Iris pigment epithelial cell (primary cell): ENCODE measurements around the gene ZNF593.

Experiments
- DNase-seq: peaks from one replicate; pipeline ENCODE4 v3.0.0-alpha.2; 2011; ENCODE audit warnings: low read depth

ZNF593 gene

DNA sequence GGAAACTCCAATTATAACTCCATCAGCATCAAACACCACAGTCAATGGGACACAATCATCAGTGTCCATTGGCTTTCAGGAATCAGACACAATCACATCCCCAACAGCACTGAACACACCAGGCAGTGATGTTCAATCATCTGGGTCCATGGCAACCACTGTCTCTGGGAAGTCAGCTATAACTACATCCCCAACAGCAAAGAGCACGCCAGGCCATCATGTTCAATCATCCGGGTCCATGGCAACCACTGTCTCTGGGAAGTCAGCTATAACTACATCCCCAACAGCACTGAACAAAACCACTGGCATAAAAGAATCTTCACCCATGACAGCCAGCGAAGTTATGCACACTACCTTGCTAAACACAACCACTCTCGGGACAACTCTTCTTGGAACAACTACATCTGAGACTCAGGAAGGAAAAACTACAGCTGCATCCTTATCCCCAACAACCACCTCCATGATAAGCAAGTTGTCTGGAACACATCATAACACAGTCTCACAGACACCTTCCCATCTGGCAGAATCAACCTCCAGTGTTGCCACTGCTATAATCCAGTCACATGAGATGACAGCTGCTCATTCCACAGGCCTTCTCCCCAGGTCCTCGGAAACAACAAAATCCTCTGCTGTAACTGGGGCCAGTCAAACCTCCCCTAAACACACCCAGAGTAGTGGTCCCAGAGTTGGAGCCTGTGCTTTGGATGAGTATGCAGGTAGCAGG, 40.6 kb downstream of the ZNF593 start:
- no peak for DNase-seq

DNA sequence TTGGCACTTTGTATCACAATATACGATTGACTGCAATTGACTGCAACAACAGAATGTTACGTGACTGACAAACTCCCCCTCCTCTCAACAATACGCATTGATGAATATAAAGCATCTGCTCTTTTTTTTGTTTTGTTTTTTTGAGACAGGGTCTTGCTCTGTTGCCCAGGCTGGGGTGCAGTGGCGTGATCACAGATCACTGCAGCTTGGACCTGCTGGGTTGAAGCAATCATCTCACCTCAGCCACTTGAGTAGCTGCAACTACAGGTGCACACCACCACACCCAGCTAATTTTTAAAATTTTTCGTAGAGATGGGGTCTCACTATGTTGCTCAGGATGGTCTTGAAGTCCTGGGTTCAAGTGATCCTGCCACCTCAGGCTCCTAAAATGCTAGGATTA, 43.0 kb downstream of the ZNF593 start:
- DNase-seq = no peak

DNA sequence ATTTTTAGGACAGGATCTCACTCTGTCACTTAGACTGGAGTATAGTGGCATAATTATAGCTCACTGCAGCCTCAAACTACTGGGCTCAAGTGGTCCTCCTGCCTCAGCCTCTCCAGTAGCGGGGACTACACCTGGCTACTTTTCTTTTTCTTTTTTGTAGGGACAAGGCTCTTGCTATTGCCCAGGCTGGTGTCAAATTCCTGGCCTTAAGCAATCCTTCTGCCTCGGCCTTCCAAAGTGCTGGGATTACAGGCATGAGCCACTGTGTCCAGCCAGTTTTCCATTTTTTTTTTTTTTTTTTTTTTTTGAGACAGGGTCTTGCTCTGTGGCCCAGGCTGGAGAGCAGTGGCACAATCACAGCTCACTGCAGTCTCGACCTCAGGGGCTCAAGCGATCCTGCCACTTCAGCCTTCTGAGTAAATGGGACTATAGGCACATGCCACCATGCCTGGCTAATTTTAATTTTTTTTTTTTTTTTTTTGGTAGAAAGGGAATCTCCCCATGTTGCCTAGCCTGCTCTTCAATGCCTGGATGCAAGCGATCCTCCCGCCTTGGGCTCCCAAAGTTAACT, 43.7 kb downstream of the ZNF593 start:
- DNase-seq = no peak

DNA sequence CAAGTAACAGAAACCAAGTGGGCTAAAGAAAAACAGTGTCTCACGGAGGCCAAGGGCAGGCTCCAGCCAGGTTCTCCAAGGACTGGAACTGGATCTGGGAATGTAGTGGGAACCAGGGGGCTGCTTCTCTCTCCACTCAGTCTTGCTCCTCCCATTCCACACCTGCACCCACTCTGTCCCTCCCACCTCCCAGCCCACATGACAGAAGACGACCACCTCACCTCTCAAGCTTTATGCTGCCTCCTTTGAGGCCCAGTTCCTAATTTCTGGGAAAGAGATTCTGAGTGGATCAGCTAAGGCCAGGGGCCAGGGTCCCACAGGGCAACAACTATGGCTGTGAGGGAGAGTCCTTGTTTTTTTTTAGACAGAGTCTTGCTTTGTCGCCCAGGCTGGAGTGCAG, 45.5 kb downstream of the ZNF593 start:
- DNase-seq = no peak

DNA sequence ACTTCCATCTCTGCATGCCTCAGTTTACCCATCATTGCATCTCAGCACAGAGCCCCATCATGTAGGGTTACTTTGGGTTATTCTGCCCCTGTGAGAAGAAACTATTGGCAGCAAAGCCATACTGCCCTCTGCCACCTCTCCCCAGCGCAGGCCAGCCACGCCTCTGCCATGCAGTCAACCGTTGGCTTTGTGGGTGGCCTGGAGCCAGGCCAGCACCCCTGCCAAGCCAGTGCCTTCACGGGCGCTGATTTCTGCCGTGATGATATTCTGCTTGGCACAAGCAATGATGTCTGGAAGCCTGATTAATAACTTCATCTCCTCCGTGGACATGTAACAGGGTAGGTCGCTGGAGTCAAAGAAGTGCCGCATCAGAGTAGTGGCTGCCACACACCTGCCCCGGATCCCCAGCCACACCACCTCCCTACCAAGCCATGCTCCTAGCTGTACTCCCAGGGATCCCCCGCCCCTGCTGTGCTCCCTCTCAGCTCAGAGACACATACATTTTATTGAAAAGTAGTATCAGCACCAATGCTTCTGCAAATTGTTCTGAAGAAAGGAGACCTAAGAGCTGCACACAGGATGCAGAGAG, 49.3 kb downstream of the ZNF593 start:
- no peak for DNase-seq
